ENCODE measurements around the gene RAB41. TPM values are rescaled to one million over a fixed set of nuclear protein-coding genes. Genes with fewer than 3 reads are reported as not detected.
"Not testable (repeated sequence)": the region's sequence is repeated elsewhere in the genome, so short reads cannot be mapped to it uniquely, and the experiment has no call there.

Gene RAB41
- not detected for total RNA-seq (ENCODE audit: insufficient read depth, low replicate concordance)

DNA sequence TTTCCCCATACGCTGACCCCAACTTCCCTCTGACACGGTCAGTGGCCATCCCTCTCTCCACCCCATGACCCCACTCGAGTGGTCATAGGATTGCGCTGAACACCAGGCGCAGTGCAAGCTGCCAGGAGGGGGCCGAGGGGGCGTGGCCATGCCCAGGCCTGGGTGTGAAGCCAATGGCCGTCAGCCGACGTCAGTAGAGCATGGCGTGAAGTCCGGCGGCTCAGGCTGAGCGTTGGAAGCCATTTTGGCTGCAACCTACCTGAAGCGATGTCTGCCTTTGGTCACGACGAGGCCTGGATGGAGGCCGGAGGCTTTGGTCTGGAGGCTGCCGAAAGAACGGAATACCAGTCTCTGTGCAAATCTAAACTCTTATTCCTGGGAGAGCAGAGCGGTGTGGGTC lies at the start of gene RAB41:
TSS of gene RAB41 (plus strand) at position 222 of the 400 bp plus-strand sequence. CDS start at position 268, 46 bp downstream.
- DNase-seq (ENCODE audit: low spot score) = no peak

DNA sequence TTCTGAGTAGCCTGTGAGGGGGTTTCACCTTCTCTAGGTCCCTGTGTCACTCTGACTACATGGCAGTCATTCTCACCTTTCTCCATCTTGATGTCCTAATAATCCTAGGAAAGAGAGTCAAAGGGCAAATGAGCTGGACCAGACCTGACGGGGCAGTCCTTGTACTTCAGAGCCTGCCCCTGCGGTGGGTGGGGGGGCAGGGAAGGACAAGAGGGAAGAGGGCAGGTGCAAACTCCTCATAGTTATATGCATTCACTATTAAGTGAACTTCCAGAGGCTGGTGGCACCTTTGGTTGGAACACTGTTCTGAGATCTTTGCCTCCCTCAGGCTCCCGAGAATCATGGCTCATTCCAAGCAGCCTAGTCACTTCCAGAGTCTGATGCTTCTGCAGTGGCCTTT lies 47.6 kb upstream of the RAB41 start, which contains the start of gene AWAT1:
TSS of gene AWAT1 (plus strand) at position 301 of the 400 bp plus-strand sequence. CDS start at position 342, 41 bp downstream.
- no peak for DNase-seq (ENCODE audit: low spot score)

DNA sequence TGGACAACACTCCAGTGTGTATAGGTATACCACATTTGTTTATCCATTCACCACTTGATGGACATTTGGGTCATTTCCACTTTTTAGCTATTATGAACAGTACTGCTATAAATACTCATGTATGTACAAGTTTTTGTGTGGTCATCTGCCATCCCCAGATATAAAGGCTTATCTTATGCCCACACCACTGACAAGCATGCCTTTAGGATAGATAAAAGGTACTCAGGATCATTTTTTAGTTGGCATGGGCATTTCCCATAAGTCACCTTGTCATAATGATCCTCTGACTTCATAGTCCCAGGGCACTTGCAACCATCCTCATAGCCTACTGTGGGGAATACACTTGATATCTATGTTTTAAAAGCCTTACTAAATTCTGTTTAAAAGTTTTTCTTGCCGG lies 41.2 kb upstream of the RAB41 start:
- DNase-seq (ENCODE audit: low spot score) = no peak

DNA sequence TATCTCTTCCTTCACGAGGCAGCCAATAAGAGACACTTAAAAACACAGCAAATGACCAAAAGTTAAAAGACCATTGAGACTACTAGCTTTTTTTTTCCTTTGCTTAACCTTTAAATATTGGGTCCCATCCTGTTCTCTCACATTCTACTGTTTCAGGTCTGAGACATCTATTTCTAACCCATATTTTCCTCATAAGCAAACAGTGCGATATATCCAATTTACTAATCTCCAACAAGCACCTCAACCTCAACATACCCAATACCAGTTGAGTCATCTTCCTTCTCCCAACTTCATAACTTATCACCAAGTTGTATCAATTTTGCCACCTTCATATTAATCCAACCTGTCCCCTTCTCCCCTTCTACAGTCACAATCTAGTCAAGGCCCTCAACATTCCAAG lies 40.5 kb upstream of the RAB41 start:
- DNase-seq (ENCODE audit: low spot score) = no peak

DNA sequence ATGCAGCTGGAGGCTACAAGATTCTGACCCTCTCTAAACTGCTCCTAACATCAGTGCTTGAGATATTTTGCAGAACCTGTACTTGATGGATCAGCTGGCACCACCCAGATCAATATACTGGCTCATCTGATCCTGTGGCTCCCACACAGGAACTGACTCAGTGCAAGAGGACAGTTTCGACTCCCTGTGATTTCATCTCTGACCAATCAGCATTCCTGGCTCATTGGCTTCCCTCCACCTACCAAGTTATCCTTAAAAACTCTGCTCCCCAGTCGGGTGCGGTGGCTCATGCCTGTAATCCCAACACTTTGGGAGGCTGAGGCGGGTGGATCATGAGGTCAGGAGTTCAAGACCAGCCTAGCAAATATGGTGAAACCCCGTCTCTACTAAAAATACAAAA lies 38.4 kb upstream of the RAB41 start:
- not testable (repeated sequence) for DNase-seq (ENCODE audit: low spot score)

DNA sequence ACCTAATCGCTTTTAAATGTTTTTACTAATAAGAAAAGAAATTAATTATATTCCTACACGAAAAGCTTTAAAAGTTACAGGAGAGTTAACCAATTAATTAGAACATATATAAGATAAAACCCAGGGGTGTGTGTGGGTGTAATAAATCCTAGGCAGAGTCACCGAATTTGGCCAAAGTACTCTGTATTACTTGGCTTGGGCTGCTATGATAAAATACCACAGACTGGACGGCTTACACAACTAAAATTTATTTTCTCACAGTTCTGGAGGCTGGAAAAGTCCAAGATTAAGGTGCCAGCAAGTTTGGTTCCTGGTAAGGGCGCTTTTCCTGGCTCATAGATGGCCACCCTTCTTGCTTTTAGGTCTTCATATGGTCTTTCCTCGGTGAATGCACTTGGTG lies 37.1 kb upstream of the RAB41 start:
- no peak for DNase-seq (ENCODE audit: low spot score)

DNA sequence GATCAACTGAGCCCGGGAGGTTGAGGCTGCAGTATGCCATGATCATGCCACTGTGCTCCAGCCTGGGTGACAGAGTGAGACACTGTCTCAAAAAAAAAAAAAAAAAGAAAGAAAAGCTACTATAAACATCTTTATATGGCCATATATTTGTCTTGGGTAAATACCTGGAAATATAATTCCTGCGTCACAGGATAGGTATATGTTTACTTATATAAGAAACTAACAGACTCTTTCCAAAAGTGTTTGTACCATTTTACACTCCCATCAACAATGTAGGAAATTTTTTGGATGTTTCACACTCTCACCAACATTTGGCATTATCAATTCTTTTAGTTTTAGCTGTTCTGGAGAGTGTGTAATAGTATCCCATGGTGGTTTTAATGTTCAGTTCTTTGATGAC lies 34.7 kb upstream of the RAB41 start:
- no peak for DNase-seq (ENCODE audit: low spot score)

DNA sequence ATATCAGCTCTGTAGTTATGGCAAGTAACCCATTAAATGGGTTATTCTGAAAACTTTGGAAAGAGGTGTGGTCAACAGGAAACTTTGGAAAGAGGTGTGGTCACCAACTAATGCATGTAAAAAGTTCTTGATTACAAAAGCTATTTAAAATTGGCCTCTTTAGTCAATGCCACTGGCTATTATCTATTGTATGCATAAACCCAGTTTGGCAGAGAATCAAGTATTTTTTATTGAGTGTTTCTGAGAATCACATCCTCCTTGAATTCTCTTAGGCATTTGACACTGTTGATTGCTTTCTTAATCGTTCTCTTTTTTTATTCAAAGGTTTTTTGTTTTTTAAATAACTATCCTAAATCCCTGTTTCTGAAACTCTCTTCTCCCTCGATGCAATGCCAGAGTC lies 29.5 kb upstream of the RAB41 start:
- DNase-seq (ENCODE audit: low spot score) = no peak

DNA sequence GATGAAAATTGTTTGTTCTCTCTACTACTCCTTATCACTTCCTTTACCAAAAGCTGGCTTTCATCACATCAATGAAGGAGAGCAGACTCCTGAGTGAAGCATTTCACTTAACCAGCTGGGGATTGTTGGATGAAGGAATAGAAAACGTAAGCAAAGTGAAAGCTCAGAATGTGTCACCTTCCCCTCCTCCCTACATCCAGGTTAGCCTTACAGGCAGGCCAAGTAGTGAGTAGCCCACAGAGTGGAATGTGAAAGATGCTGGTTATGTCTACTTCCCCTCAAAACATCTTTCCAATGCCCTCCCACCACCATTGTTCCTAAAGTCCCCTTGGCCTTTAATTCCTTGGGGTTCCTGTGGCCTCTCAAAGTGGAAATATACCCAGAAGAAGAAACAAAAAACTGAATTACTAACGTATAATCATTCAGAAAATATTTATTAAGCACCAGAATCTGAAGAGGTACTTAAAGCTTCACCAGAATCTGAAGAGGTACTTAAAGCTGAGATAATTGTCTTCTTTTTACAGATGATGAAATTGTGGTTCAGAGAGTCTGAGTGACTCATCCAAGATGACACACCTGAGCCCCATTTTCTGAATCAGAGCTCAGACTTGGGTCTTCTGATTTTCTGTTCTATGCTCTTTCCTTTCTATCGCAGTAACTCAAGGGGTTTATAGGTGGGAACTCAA lies 28.5 kb upstream of the RAB41 start:
- DNase-seq (ENCODE audit: low spot score) = no peak

DNA sequence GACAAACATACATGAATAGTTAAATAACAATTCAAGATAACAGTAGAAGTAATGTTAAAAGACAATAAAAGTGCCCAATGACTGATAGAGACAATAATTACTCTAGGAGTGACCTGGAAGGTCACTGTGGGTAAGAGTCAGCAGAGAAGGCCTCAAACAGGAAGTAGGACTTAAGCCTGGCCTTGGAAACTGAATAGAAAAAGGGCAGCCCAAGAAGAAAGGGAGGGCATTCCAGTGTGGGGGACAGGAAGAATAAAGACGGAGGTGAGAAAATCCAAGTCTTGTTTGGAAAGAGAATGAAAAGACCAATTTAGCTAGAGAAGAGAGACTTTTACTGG lies 27.9 kb upstream of the RAB41 start:
- DNase-seq (ENCODE audit: low spot score) = no peak

DNA sequence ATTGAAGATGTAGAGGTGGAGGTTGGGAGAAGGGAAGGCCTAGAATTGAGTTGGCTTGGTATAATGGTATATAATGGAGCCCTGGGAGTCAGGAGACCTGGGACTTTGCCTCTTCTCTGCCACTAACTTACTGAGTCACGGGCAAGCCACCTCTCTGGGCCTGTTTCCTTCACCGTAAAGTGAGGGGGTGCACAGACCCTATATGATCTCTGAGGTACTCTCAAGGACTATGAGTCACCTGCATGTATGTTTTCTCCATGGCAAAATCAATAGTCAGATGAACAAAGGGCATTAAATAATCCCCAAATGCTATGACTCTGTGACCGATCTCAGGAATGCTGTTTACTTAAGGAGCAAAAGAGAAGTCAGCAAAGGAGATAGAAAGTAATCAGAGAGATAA lies 27.1 kb upstream of the RAB41 start:
- no peak for DNase-seq (ENCODE audit: low spot score)

DNA sequence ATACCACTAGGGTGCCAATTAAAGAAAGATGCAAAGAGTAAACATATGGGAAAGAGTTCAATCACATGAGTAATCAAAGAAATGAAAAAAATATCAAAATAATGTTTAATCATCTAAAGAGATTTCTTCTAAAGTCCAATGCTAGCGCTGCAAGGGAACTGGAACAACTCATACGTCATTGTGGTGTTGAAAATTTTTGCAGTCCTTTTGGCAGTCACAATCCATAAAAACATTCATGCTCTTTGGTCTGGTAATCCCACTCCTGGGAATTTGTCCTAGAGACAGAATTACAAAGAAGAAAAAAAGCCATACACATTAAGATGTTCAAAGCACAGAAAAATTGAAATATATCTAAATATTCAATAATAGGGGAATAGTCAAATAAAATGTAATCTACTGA lies 26.5 kb upstream of the RAB41 start:
- peak; percentile 17 for DNase-seq (ENCODE audit: low spot score)

DNA sequence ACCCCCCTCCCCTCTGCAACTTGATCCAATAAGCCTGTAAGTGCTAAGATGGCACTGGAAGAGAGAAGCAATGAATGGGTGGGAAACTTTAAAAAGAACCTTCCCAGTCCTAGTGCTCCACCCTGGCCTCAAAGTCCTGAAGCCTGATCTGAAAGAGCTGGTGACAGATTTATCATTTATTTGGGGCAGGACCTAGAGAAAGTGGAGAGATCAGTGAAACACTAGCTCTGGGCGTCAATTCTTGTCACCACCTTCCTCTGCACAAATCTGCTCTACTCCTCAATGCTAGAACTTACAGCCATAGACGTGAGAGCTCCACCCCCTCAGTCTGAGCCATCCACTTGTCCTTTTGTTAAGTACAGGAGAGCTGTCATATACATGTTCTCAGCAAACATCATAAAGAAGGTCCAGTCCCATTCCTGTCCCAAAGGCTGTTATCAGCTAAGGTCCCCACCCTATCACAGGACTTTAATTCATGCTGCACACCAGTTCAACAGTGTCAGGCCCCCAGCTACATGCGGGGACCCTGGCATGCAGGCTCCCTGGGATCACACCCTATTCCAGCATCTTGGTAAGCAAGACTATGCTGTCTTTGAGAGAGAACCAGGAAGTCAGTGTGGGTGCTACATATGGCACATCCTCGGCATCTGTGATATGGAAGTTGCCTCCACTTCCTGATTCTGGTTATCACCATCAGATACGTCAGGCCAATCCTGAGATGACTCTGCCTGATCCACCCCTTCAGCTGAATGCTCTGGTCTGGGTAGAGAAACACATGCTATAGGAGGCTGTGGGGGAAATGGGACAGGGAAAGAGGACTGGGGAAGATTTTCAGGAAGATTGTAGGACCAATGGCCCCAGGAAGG lies 24.3 kb upstream of the RAB41 start:
- no peak for DNase-seq (ENCODE audit: low spot score)

DNA sequence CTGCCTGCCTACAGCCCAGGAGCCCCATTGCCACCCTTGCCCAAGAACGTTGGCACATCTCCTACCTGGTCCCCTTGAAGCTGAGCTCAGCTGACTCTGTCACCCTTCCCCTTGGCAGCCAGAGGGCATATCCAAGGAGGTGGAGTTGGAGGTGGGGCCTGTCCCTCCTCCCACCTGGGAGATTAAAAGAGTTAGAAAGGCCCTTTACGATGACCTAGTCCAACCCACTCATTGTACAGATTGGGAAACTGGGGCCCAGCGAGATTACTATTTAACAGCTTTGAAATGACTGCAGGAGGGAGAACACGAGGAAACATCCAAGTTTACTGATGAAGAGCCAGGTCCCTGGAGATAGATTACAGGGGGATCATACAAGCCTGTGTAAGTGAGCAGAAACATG lies 21.9 kb upstream of the RAB41 start, which contains the start of gene P2RY4:
TSS of gene P2RY4 (minus strand) at position 101 of the 400 bp plus-strand sequence. CDS start 580 bp downstream, outside the sequence.
- DNase-seq (ENCODE audit: low spot score) = no peak

DNA sequence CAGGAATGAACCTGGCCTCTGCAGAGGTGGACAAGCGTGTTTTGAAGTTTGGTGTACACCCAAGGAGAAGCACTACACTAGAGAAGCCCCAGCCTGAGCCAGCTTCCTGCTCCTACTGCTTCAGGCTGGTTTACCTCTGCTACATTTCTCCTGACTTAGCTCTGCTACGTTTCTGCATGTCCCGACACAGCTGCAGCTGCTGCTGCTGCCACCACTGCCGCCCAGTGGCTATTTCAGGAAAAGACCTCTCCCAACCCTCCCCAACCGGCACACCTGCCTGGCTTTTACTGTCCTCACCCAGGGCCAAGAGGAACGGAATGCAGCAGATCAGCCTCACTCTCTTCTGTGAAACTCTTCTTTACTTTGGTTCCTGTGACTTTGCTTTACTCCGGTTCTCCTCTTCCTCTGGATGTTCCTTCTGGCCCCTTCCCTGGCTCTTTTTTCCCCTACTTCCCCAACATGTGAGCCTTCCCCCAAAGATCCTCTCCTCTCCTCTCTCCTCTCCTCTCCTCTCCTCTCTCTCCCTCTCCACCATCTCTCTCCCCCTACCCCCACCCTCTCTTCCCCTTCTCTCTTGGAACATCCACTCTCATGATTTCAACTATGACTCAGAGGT lies 18.9 kb upstream of the RAB41 start:
- peak; percentile 46 for DNase-seq (ENCODE audit: low spot score)

DNA sequence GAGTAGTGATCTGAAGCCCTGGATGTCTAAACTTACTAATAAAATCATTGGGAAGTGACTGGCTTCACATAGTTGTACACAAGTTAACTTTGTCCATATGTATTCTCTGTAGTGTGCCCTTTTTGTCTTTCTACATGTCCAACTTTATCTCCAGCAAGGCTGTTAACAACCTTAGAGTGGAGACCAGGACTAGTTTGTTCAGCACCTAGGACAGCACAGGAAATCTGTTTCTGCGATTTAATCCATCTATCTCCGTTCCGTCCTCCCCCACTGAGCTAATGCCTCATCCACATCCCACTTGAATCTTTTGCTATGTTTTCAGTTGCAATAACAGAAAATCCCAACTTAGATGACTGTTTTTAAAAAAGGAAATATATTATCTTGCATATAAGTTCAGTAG lies 17.2 kb upstream of the RAB41 start:
- no peak for DNase-seq (ENCODE audit: low spot score)

DNA sequence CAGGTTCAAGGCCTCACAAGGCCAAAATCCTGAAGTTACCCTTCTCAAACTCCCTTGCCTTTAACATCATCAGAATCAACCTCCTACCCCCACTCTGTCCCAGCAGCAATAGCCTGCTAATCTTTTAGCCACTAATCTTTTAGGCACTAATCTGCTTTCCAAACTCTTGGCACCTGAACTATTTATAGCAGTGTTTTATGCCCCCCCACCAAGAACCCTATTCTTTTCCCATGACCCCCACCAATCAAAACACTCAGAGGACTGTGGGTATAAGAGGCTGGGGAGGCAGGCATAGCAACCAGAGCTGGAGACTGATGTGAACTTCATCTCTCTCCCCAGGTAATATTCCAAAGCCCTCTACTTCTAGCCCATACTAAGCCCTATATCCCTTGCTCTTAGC lies 13.9 kb upstream of the RAB41 start, which contains the start of gene ARR3:
TSS of gene ARR3 (plus strand) at position 301 of the 400 bp plus-strand sequence. CDS start 1,052 bp downstream, outside the sequence.
- DNase-seq (ENCODE audit: low spot score) = no peak

DNA sequence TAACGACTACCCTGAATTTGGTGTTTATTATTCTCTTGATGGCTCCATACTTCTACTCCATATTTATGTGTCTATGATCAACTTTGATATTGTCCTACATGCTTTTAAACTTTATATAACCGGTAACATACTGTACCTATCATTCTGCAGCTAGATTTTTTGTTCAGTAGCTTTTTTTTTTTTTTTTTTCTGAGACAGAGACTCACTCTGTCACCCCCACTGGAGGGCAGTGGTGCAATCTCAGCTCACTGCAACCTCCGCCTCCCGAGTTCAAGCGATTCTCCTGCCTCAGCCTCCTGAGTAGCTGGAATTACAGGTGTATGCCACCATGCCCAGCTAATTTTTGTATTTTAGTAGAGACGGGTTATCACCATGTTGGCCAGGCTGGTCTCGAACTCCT lies 7.9 kb upstream of the RAB41 start:
- DNase-seq (ENCODE audit: low spot score) = not testable (repeated sequence)

DNA sequence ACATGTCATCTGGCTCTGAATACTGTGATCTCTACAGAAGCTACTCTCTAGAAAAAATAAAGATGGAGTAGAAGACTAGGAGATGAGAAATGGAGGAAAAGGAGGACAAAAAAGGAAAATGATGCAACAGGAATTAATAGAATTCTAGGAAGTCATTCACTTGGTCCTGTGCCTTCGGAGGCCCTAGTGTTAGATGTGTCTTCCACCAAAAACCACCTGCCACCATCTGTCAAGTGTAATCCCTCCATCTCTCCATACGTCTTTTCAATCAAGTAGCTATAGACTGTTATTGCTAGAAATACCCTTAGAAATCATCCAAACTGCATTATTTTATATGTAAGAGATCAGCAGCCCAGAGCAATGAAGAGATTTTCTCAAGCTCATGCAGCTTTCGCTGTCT lies 2.9 kb upstream of the RAB41 start:
- no peak for DNase-seq (ENCODE audit: low spot score)

DNA sequence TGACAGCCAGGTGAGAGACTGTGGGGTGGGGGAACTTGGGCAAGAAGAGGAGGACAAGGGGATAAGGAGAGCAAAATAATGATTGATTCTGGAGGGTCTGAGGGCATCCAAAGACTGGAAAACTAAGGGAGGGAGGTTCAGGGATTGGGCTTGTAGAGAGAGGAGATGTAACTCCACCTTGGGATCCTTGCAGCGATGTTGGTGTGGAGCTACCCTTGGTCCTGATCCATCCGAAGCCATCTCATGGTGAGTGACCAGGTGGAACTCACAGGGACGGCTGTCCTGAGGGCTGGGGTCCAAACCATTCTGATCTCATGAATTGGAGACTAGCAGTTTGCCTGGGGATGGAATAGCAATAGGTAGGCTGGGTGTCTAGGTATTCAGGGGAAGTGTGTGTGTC lies 1.4 kb upstream of the RAB41 start:
- no peak for DNase-seq (ENCODE audit: low spot score)

DNA sequence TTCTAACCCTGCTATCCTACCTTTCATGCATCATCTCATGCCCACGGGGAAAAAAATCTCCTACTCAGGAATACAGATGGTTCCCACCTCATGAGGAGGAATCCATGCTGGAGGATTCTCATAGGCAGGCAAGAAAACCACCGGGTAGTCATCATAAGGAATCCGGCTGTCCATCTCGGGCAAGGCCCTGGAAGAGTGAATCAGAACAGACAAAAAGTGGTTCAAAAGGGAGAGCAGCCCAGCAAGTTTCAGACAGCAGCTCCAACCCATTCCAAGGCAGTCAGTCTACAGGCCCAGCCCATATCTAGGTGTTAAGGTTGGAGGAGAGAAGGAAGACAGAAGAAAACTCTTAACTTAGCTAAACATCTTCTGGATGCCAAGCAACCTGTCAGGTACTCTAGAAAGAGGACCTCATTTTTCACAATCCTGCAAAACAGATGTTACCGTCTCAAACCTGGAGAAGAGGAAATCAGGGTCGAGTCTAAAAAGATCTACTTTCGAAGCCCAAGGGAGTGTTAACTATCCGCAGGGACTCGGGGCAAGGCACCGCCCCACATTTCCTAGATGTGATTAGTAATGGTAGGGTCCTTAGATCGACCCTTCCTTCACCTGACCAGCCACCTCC lies 7.3 kb downstream of the RAB41 start:
- no peak for DNase-seq (ENCODE audit: low spot score)
